GM19455 (cell line): ENCODE data around the gene IRF4.

ENCODE experiments used
- ATAC-seq: cut with Tn5 transposase; IDR thresholded peaks from one replicate; pipeline ENCODE4 v1.9.1; 2021; ENCODE audit not compliant: unreplicated experiment

The IRF4 gene

DNA sequence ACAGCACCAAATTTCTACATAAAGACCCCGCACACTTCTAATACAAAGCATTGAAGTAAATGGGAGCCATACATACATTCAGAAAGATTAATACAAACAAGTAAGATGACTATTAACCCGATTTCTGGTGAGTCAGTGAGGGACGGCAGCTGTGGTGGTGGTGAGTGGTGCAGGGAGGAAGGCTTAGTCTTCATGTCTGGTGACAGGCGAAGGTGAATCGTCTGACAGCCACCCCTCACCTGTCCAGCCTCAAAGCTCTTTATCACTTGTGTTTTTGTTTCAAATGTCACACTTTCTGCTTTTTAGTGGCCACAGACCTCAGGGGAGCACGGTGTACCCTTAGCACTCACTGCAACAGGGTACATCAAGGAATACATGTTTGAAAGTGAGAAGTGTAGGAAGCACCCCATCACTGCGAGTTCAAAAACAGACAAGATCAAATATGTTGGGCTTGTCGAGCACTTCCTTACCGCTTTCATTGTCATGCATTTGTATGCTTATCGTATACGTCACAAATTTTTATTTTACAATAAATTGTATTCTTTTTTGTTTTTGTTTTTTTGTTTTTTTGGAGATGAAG lies 63.5 kb downstream of the IRF4 start:
- ATAC-seq, result no peak

DNA sequence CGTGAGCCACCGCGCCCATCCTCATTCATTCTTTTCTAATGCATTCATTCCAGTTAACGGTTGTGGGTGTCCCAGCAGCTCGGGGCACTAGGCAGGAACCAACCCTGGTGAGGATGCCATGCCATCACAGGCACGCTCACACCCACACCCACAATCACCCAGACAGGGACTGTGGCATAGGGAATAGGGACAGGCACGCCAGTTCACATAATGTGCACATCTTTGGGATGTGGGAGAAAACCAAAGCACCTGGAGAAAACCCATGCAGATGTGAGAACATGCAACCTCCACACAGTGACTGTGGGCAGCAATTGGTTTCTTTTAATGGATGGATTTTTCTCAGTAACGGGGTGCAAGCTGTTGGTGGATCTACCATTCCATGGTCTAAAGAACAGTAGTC lies 64.3 kb downstream of the IRF4 start:
- no peak for ATAC-seq

DNA sequence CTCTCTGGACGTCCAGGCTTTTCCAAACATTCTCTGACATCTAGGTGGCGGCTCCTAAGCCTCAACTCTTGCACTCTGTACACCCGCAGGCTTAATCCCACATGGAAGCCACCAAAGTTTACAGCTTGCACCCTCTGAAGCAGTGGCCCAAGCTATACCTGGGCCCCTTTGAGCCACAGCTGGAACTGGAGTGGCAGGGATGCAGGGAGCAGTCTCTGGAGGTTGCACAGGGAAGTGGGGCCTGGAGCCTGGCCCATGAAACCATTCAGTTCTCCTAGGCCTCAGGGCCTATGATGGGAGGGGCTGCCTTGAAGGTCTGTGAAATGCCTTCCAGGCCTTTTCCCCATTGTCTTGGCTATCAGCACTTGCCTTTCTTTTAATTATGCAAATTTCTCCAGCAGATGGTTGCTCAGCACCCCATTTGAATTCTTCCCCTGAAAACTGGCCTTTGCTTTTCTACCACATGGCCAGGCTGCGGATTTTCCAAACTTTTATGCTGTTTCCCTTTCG lies 64.9 kb downstream of the IRF4 start:
- ATAC-seq, result no peak

DNA sequence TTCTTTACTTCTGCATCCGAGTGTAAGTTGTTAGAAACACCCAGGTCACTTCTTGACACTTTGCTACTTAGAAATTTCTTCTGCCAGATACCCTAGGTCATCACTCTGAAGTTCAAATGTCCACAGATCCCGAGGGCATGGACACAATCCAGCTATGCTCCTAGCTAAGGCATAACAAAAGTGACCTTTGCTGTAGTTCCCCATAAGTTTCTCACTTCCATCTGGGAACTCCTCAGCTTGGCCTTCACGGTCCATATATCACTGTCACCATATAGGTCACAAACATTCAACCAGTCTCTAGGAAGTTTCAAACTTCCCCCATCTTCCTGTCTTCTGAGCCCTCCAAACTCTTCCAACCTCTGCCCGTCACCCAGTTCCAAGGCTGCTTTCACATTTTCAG lies 65.3 kb downstream of the IRF4 start:
- ATAC-seq, result no peak
